Measurements from ENCODE around the gene NR2C1.

DNA sequence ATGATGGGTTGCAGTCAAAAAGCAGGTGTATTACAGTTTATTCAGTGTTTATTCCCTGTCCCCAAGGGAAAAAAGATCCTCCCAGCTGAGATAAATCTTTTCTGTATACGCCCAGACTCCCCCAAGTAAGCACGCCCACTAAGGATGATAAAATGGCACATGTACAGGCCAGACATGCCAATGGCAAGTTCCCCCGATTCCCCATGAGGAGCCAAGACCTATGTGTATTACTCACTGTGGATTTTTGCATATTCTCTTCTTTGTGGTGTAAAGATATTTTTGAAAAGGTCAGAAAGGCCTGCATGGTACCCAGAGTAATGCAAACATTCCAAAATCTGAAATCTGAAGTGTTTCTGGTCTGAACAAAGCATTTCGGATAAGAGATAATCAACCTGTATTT lies 22.2 kb downstream of the NR2C1 start:
- no peak for TF ChIP-seq POLR2A (IDR thresholded peaks at IDR 0.05)
- TF ChIP-seq, protein P1, sequence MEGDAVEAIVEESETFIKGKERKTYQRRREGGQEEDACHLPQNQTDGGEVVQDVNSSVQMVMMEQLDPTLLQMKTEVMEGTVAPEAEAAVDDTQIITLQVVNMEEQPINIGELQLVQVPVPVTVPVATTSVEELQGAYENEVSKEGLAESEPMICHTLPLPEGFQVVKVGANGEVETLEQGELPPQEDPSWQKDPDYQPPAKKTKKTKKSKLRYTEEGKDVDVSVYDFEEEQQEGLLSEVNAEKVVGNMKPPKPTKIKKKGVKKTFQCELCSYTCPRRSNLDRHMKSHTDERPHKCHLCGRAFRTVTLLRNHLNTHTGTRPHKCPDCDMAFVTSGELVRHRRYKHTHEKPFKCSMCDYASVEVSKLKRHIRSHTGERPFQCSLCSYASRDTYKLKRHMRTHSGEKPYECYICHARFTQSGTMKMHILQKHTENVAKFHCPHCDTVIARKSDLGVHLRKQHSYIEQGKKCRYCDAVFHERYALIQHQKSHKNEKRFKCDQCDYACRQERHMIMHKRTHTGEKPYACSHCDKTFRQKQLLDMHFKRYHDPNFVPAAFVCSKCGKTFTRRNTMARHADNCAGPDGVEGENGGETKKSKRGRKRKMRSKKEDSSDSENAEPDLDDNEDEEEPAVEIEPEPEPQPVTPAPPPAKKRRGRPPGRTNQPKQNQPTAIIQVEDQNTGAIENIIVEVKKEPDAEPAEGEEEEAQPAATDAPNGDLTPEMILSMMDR (IDR thresholded peaks at IDR 0.05) = no peak

Measured in body of pancreas (tissue), 4 donors.